NCI-H446 (cell line): ENCODE measurements around the gene CCDC106.
A peak's percentile ranks its signal among the peaks of the same experiment; 100 is the strongest.

Experiments used
- DNase-seq, 2 experiments: peaks; one replicate each; lab custom pipeline; 2025; lab: John Stamatoyannopoulos, UW

CCDC106 gene

DNA sequence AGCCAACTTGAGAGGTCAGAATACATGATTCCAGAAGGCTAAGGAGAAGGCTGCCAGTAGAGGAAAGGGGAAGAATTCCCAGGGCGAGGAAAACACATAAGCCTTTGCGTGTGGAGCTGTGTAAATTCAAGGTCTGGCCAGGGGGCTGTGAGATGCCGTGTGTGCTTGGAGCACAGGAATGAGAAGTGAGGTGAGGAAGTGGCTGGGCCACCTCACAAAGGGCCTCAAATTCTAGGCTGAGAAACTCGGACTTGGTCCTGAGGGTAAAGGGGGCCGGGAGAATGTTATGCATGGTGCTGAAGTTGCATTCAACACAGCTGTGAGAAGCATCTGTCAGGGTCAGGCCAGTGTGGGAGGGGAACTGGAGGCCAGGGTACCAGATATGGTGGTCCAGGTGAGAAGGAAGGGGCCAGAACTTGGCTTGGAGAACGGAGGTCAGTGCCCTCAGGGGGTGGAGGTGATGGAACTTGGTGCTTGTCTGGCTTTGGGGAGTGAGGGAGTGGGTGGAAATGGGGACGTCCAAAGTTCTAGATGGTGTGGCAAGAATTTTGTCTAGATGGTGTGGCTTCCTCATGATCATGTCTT, 12.1 kb upstream of the CCDC106 start:
- DNase-seq, result no peak

DNA sequence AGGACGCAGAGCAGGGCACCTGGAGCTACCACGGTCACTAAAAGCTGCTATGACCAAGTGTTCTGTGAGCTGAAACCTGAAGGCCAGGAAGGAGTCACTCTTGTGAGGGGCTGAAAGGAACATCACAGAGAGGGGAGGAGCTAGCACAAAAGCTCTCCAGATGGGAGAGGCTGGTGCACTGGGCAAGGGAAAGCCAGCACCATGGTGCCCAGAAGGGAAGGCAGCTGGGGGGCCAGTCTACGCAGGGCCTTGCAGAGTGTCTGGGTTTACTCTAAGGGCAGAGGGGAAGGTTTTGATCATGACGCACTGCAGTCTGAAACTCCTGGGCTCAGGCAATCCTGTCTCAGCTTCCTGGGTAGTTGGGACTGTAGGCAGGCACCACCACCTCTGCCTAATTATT, 11.3 kb upstream of the CCDC106 start:
- no peak for DNase-seq

DNA sequence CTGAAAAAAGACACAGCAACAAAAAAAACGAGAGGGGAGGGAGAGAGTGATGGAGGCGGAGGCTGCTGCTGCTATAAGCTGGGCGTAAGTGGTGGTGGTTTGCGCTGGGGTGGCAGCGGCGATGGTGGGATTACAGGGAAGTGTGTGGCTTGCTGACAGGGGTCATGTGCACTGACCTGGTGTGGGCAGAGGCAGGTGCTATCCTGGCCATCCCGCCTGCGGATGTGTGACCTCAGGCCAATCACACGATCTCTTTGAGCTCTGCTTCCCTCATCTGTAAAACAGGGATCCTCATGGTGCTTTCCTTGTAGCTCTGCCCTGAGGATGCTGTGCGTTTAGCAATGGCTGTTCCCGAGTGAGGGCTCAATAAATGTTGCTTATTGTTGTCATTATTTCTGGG, 10.5 kb upstream of the CCDC106 start:
- no peak for DNase-seq

DNA sequence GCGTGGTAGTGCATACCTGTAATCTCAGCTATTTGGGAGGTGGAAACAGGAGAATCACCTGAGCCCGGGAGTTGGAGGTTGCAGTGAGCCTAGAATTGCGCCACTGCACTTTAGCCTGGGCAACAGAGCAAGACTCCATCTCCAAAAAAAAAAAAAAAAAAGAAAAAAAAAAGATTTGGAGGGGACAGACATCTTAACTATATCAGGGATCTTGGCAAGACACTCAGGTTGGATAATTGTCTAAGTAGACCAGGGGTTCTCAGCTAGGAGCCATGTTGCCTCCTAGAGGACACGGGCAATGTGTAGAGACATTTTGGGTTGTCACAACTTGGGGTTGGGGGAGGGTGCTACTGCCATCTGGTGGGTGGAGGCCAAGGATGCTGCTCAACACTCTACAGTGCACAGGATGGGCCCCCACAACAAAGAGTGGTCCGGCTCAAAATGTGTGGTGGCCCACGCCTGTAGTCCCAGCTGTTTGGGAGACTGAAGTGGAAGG, 9.1 kb upstream of the CCDC106 start:
- DNase-seq, result peak in 1 of 2 experiments; percentile 30

DNA sequence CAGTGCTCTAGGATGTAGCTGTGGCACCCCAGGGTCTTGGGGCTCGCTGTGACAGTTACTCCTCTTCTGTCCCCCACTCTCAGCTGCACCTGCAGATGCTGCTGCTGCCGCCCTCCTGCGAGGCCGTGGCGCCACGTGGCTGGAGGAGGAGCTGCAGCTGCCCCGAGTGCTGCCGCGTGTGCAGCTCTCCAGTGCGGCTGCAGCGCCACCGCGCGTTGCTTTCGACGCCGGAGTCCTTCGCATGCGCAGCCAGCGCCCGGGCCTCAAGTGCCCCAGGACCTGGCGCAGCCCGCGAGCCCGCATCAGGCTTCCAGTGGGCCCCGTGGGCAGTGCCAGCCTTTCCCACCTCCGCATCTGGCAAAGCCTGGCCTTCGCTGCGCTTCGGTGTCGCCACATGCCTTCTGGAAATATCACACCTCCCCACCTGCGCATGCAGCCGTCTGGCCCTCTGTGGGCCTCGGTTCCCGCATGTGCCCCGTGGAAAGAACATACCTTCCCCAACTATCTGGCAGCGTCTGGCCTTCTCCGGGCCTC, 7.9 kb upstream of the CCDC106 start:
- DNase-seq, result peak; percentile 56 to 88

DNA sequence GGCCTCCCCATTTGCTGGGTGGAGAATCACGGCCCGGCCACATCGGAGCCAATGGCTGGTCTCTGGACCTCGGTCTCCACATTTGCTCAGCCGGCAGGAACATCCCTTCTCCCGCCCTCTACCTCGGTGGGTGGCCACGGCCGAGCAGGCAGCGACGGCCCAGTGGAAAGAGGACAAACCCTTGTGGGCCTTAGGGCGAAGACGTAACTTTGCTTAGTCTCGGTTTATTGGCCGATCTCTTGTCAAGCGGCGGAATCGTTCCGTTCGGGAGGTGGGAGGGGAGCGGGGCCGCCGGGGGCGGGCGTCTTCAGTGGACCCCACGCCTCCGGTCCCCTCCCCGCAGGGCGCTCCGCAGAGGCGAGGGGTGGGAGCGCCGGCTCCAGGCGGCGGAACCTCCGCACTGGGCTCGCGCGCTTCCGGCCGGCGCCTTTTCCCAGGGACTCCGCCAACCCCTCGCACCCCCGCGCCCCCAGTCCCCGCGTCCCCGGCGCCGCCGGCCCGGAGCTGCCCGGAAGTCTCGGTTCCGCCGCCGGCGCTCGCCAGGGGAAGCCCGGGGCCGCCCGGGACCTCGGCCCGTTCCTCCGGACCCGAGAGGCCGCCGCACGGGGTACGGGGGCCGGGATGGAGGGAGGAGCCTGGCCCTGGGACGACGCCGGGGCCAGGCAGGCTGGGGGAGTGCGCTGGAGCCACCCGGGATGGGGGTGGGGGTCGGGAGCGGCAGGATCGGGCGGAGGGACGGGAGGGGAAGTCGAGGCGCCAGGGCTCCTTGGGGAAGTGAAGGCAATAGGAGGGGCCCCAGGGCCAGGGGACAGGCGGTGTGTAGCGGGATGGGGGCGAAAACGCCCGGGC, 7.2 kb upstream of the CCDC106 start, which contains the start of gene ZNF580:
Gene ZNF580 (plus strand): TSS at position 426 of the 849 bp plus-strand sequence. CDS start 1,507 bp downstream, outside the sequence.
- DNase-seq, result peak; percentile 69 to 84

DNA sequence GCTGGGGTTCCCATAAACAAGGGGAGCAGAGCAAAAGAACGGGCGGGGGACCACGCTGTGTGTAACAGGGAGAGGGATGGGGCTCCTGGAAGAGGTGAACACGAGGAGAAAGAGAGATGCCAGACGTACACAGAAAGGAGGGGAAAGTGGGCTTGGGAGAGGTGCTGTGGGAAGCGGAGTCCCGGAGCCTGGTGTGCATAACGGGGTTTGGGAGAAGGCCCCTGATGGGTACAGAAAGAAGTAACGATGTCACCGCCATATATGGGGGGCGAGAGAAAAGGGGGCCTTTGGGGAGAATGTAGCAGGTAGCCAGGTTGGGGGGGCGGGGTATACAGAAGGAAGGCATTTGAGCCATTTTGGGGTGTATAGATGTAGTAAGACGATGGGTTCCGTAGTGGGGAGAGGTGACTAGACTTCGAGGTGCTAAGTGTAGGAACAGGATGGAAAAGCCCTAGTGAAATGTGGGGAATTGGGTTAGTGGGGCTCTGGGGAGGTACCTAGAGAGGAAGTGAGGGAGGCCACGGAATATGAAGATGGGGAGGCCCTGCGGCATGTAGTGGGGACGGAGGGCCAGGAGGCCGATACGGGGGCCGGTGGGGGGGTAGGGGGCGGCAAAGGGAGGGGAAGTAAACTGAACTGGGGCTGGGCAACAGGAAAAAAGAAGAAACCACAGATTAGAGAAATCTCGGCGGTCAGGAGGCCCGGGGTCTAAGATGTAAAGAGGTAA, 6.4 kb upstream of the CCDC106 start:
- no peak for DNase-seq

DNA sequence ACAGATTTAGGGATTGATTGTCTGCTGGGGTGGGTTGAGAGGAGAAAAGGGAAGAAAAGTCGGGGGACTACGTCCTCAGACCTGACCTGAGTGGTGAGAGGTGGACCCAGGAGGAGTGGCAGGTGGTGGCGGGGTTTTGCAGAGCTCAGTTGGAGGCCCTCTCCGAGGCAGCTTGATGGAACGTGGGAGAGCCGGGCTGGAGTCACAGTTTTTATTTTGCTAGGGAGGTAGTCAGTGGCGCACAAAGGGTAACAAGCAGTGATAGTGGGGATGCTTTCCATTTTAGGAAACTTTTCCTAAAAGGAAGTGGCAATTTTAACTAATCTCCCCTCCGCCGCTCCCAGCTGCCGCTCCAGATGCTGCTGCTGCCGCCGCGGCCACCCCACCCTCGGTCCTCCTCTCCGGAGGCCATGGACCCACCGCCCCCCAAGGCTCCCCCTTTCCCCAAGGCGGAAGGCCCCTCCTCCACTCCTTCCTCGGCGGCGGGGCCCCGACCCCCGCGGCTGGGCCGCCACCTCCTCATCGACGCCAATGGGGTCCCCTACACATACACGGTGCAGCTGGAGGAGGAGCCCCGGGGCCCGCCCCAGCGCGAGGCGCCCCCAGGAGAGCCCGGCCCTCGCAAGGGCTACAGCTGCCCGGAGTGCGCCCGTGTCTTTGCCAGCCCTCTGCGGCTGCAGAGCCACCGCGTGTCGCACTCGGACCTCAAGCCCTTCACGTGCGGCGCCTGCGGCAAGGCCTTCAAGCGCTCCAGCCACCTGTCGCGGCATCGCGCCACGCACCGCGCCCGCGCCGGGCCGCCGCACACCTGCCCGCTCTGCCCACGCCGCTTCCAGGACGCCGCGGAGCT, 5.6 kb upstream of the CCDC106 start:
- no peak for DNase-seq

DNA sequence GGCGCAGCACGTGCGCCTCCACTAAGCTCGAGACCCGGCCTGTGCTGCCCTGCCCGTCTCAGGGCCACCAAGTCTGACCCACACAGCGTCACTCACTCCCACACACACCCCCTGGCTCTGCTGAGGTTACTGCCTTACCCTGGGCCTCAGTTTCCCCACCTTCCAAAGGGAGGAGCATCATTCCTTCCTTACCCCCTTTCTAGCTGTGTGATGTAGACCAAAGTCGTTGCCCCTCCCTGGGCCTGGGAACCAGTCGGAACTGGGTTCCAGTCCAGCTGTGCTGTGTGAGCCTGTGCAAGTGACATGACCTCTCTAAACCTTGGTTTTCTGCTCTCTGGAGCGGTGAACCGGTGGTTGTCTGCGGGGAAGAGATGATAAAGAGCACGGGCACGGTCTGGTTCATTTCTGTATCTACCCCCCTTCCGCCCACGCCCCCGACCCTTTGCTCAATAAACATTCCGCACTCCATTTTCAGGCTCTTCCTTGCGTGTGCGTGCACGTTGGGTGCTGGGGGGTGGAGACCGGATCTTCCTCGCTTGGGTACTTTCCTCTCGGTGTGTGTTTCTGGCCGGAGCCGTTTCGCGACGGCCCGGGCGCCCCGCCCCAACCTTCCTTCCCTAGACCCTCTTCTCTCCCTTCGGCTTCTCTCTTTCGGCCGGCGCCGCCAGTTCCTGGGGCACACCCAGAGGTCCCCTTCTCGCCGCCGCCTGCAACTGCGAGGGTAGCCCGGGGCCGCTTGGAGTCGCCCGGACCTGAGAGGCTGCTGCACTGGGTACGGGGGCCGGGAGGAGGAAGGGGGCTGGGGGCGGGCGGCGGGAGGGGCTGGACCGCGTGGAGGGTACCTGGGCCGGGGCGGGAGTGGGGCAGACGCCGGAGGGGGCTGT, 4.8 kb upstream of the CCDC106 start, which contains the start of gene ZNF581:
Gene ZNF581 (plus strand): TSS at position 647 of the 884 bp plus-strand sequence. CDS start 923 bp downstream, outside the sequence.
- peak; percentile 71 to 78 for DNase-seq

DNA sequence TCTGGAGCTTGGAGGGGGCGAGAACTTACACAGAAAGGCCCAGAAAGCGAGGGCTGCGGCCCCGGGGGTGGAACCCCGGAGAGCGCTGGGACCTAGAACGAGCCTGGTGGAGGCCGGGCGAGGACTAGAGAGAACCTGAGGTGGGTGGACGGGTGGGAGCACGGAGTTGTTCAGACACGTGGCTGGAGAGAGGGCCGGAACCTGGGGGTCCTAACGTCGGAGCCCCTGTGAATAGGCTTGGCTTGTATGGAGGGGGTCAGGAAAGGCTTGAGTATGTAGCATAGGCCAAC, 4.2 kb upstream of the CCDC106 start:
- DNase-seq, result no peak

DNA sequence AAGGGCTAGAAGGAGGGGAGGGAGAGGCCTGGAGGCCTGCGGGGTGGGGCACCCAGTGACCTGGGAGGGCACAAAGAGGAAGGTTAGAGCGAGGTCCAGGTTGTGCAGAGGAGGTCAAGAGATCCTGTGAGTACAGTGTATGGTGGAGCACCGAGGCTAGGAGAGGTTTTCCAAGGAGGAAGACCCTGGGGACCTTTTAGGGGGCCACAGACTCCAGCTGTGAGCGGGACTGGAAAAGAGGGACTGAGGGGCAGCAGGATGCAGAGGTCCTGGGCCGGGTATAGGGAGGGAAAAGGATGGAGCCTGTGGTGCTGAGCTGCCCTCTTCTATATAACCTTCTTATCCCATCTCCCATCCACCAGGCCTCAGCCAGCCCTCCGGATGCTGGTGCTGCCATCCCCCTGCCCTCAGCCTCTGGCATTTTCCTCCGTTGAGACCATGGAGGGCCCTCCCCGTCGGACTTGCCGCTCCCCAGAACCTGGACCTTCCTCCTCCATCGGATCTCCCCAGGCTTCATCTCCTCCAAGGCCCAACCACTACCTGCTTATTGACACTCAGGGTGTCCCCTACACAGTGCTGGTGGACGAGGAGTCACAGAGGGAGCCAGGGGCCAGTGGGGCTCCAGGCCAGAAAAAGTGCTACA, 3.7 kb upstream of the CCDC106 start:
- DNase-seq, result no peak

DNA sequence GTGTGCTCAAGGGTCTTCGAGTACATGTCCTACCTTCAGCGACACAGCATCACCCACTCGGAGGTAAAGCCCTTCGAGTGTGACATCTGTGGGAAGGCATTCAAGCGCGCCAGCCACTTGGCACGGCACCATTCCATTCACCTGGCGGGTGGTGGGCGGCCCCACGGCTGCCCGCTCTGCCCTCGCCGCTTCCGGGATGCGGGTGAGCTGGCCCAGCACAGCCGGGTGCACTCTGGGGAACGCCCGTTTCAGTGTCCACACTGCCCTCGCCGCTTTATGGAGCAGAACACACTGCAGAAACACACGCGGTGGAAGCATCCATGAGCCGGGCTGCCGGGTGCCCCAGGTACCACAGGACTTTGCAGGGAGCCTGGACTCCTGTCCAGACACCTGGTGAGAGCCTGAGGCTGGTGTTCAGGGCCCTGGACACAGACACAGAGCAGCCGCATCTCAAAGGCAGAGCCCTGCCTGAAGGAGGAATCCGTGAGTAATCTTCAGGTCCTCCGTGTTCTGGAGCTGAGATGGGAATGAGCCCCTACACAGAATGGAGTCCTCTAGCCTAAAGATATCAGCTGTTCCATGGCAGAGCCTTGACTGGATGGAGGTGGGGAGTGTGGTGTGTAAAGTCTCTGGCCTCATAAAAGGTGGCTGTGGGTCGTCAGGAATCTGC, 3.0 kb upstream of the CCDC106 start:
- no peak for DNase-seq

DNA sequence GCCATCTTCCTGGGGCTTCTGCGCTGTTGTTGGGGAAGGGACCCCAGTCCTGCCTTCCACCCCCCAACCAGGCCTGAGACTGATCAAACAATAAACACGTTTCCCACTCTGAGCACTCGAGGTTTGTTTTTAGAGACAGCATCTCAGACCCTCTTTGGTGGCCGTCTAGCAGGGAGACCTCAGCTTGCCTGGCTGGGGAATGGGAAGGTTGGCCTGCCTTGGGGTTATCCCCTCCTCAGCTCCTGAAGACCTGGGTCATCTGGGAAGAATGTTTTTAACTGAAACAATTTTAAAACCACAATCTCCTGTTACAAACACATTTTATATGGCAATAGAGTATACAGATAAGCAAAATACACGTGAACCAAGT, 2.5 kb upstream of the CCDC106 start:
- no peak for DNase-seq

DNA sequence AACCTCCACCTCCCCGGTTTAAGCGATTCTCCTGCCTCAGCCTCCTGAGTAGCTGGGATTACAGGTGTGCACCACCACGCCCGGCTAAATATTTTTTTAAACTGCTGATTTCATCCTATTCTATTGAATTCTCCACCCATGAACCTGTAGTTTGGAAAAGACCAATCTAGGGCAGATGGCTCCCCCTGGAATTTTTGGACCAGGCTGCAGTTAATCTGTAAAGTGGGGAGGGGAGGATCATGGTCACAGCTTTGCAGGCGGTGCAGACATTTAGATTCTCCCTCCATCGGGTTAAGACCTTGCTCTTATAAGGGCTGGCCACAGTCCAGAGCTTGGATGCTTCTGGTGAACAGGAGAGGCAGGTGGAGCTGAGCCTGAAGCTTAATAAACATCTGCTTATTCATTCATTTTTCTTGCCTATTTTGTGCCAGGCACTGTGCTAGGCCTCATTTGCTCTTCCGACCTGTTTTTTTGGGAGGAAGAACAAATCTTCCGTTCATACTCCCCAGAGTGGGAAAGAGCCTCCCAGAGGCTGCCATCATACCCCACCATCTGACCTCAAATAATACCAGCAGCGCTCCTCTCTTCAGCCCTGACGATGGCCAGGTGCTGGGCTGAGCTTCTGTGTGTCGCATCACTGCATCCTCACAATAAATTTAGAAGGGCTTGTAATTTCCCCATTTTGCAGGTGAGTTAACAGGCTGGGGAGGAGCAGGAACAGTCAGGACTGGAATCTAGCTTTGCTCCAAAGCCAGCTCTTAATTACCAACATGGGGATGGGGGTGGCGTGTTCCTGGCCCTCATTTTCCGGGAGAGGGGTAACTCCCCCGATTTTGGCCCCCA, 902 bp upstream of the CCDC106 start:
- peak in 1 of 2 experiments; percentile 31 for DNase-seq

DNA sequence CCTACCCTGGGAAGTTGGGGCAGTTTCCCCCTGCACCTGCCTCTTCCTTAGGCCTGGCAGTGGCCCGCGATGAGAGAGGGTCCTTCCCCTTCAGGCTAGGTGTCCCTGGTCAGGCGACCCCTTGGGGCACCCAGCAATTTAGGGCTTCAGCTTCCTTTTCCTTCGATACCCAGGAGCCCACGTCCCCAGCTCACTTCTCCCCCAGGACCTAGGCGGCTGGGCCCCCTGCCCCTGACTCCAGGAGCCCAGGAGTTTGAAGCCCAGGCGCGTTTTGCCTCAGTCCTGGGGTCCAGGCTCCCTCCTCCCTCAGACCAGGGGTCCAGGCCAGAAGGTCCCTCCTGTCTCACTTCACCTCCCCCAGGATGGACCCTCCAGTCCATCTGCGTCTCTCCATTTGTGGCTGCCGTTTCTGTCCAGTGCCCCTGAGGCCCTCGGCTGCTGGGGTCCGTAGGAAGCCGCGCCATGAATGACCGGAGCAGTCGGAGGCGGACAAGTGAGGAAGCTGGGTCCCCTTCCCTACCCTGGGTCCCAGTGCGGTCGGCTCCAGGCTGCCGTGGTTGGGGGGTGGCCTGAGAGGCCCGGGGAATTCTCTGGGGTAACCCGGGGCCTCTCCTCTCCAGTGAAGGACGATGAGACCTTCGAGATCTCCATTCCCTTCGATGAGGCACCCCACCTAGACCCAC, 714 bp downstream of the CCDC106 start:
- DNase-seq, result no peak

DNA sequence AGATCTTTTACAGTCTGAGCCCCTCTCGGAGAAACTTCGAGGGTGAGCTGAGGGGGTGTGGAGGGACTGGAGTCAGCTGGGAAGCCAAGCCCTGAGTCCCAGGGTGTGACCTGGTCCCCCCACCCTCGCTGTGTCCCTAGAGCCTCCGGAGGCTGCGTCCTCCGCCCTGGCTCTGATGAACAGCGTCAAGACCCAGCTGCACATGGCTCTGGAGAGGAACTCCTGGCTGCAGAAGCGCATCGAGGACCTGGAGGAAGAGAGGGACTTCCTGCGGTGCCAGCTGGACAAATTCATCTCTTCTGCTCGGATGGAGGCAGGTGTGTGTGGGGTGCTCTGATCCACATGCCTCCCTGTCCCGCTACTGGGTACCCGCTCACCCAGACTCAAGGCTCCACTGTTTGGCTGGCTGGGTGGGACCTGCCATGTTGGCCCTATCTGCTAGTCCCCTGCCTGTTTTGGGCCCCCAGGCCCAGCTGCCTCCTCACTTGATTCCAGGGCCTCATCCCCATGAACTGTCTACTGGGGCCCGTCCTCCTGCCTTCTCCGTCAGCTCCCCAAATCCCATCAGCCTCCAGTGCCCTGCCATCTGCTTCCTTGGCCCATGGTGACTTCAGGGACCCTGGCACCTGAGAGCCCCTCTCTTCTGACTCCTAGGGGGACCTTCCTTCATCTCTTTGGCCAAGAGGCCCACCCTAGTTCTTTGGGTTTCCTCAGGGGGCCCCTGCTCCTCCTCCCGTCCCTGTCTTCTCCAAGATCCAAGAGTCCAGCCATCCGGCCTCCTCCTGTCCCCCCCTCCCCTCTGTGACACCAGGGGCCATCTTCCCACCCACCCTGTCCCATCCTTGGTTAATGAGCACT, 1.5 kb downstream of the CCDC106 start:
- no peak for DNase-seq

DNA sequence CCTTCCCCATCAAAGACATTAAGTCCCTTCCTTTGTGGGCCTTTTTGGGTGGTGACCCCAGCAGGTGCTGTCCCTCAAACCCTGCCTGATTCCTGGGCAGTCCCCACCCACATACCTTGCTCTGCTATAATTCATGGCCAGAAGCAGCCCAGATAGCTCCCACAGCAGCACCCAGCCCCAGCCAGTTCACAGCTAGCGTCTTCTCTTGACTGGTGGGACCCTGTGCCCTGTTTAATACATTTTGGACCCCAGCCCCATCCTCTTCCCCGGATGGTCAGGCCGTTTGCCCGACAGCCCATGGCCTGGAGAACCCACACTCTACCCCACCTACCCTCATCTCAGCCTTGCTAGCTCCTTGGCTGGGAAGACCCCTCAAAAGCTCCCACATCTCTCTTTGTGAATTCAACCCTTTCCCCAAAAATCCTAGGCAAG, 2.1 kb downstream of the CCDC106 start:
- DNase-seq, result no peak
